Stimulated activated CD8-positive, alpha-beta memory T cell treated with anti-CD3 and anti-CD28 coated beads, Interleukin-15, amount 100 ng/mL, for 4 hours (primary cell): ENCODE measurements around the gene LHX4.

Experiments
- DNase-seq, 2 donors: peaks; one replicate each; pipeline ENCODE4 v3.0.0-alpha.2; 2020; ENCODE audit warnings: low read depth in 2 of 2

LHX4 gene

DNA sequence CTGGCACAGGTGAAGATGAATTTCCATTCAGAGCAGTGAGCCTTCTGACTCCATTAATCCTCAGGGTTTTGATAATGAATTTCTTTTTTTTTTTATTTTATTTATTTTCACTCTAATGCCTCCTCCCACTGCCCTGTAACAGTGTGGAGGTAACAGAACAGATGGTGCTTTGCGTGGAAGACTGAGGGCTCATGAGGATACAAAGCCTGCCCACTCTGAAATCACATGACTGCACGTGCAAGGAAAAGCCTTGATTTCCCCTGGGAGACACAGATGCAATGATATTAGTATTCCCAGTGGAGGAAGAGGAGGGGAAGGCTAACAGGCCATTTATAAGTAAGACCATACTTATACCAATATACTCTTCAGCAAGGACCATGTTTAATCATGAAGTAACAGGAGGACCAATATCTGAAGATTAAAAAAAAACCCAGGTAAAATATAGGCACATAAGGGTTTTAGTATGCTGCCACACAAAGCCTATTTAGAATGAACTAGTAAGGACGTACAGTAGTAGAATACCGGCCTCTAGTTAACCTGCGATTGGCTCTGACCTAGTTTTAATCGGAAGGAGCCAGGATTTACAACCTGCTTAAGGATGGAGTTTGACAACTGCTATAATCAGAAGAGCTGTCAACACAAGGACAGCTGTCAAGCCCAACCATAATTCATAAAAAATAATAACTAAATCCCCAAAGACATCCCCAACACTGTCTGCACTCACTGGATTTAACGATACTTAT is 69.6 kb downstream of the LHX4 start:
- DNase-seq: no peak

DNA sequence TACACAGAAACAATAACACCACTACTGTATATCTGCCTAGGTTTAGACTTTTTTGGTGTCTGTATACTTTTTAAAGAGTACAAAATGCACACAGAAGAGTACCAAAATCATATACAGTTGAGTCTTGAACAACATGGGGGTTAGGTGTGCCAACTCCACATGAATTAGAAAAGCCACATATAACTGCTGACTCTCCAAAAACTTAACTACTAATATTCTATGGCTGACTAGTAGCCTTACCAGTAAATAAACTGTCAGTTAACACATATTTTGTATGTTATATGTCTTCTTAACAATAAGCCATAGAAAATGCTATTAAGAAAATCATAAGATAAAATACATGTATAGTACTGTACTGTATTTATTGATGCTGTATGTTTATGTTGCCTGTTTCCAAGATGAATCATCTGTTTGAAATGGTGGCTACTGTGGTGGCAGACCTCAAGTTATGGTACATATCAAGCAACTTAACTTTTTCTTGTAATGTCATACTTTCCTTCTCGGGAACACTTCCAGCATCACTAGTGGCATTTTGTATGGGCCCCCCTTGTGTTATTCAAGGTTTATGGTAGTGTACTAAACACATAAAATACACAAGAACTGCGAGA is 71.2 kb downstream of the LHX4 start:
- DNase-seq: no peak

- no peak for DNase-seq
Measured at GRCh38 chr1:180309338-180309737, 79.3 kb downstream of the LHX4 start.

GRCh38 chr1:180310095-180310494 is 80.0 kb downstream of the LHX4 start:
- DNase-seq: no peak

GRCh38 chr1:180311011-180311730 is 81.1 kb downstream of the LHX4 start:
- DNase-seq: no peak

DNA sequence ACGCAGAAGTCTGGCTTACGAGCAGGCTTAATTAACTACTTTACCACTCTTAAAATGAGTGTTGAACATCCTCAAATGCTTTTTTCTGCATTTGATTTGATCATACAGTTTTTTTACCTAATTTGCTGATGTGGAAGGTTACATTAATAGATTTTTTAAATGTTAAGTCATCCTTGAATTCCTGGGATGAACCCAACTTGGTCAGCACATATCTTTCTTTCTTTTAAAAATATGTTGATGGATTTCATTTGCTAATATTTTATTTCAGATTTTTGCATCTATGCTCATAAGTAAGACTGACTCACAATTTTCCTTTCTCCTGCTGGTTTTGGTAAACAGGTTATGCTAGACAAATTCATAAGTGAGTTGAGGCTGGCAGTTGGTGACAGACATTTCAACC is 82.9 kb downstream of the LHX4 start:
- no peak for DNase-seq

DNA sequence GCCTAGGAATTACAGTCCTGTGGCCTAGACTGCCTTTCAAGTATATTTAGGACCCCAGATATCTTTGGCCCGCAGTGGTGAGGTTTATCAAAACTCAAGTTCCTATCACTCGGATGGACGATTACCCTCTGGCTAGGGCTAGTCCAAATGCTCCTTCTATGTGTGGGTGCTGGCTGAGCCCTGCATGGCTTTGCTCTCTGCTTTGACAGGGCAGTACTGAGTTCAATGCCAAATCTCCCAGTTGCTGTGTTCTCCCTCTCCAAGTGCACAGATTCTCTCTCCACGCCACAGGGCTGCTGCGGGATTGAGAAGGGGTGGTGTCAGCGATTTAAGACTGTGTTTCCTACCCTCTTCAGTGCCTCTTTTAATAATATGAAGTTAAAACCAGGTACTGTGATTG is 97.0 kb downstream of the LHX4 start:
- no peak for DNase-seq
